Activated T-helper 1 cell treated with anti-CD3 and anti-CD28 coated beads, Interleukin-12 subunit alpha, Interleukin-12 subunit beta, Interleukin-2, Interleukin-4 antibody, amounts not matched to agents 30 ng/mL and 10 ng/mL and 1 ng/mL, durations not matched to agents 14 hours and 24 hours and 36 hours (primary cell): ENCODE data around the gene SLC22A13. TPM values are rescaled to one million over a fixed set of nuclear protein-coding genes. Genes with fewer than 3 reads are reported as not detected.

Source experiments
- DNase-seq: peaks from one replicate; pipeline ENCODE4 v3.0.0; 2021; ENCODE audit warnings: low spot score
- H3K27ac Mint-ChIP-seq: one replicate; pipeline ENCODE4 v1.8.0; 2021; ENCODE audit warnings: mild to moderate bottlenecking, mixed read lengths
- H3K27me3 Mint-ChIP-seq: one replicate; pipeline ENCODE4 v1.8.0; 2022; ENCODE audit warnings: mild to moderate bottlenecking, moderate library complexity, mixed read lengths; ENCODE audit not compliant: insufficient read depth
- H3K36me3 Mint-ChIP-seq: one replicate; pipeline ENCODE4 v1.8.0; 2021; ENCODE audit warnings: low read depth, mixed read lengths
- H3K4me1 Mint-ChIP-seq: one replicate; pipeline ENCODE4 v1.8.0; 2021; ENCODE audit warnings: low read depth, mixed read lengths
- H3K4me3 Mint-ChIP-seq: one replicate; pipeline ENCODE4 v1.8.0; 2021; ENCODE audit warnings: mild to moderate bottlenecking, moderate library complexity, mixed read lengths
- H3K9me3 Mint-ChIP-seq: one replicate; pipeline ENCODE4 v1.8.0; 2021; ENCODE audit warnings: mixed read lengths
- intact Hi-C: fragments of 100-400 bp; cut with micrococcal nuclease; formaldehyde crosslinking; loops from one replicate; pipeline ENCODE4 v1.15.1; 2024
- total RNA-seq: library from RNA; stranded (reverse); gene quantifications from 2 replicates; pipeline ENCODE4 v1.2.3, GENCODE V29; 2022

Gene SLC22A13
- total RNA-seq, 1 donor from 2014 or later = 0.65 TPM

DNA sequence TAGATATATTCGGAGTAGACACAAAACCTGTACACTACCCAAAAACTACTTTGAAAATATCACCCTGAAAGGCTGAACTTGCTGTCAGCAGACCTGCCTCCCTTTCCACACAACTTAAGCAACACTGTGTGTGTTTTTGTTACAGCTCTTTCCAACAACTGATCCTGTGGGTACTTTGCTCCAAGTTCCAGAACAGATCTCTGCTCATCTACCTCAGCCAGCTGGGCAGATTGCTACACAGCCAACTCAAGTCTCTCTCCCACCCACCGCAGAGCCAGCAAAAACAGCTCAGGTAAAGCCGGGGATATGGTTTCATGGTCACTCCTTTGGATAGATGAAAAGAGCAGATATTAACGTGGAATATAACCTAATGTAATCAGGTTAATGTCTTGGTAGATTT, 19.7 kb upstream of the SLC22A13 start:
- peak overlapping the region; percentile 32 for H3K27ac Mint-ChIP-seq
- intact Hi-C loops = no loop called here
- no peak for DNase-seq
- no peaks in the 10 kb centered on the region for H3K27me3 Mint-ChIP-seq
- H3K9me3 Mint-ChIP-seq = no peaks in the 10 kb centered on the region
- peaks cover 8% of the 10 kb centered on the region for H3K4me1 Mint-ChIP-seq
- H3K36me3 Mint-ChIP-seq = peaks cover 27% of the 10 kb centered on the region
- no peak overlapping the region for H3K4me3 Mint-ChIP-seq

- Mint-ChIP-seq H3K9me3 (no peaks in the 10 kb centered on the region), H3K27me3 (no peaks in the 10 kb centered on the region), H3K4me1 (peaks cover 8% of the 10 kb centered on the region), H3K4me3 (no peak overlapping the region), H3K36me3 (peaks cover 40% of the 10 kb centered on the region), H3K27ac (no peak overlapping the region)
- DNase-seq = no peak
- intact Hi-C loops = no loop called here
These were observed 18.1 kb upstream of the SLC22A13 start for GRCh38 chr3:38247366-38248035.

GRCh38 chr3:38250198-38250597, 15.4 kb upstream of the SLC22A13 start:
- Mint-ChIP-seq H3K36me3 (peaks cover 52% of the 10 kb centered on the region), H3K4me1 (peaks cover 10% of the 10 kb centered on the region), H3K27ac (no peak overlapping the region), H3K4me3 (no peak overlapping the region), H3K27me3 (no peaks in the 10 kb centered on the region), H3K9me3 (no peaks in the 10 kb centered on the region)
- intact Hi-C loops = loop anchor here (5.0 kb wide), 1 partner anchor 133 kb away; no protein-coding TSS in a partner anchor
- DNase-seq = no peak

GRCh38 chr3:38251197-38251596, 14.4 kb upstream of the SLC22A13 start:
- Mint-ChIP-seq H3K27ac (no peak overlapping the region), H3K4me1 (peaks cover 13% of the 10 kb centered on the region), H3K36me3 (peaks cover 51% of the 10 kb centered on the region), H3K27me3 (no peaks in the 10 kb centered on the region), H3K9me3 (no peaks in the 10 kb centered on the region), H3K4me3 (no peak overlapping the region)
- intact Hi-C loops = loop anchor here (5.0 kb wide), 1 partner anchor 134 kb away; no protein-coding TSS in a partner anchor
- no peak for DNase-seq

GRCh38 chr3:38253704-38254103, 11.9 kb upstream of the SLC22A13 start:
- Mint-ChIP-seq H3K27me3 (no peaks in the 10 kb centered on the region), H3K4me1 (peaks cover 11% of the 10 kb centered on the region), H3K4me3 (no peak overlapping the region), H3K36me3 (peaks cover 53% of the 10 kb centered on the region), H3K9me3 (no peaks in the 10 kb centered on the region), H3K27ac (no peak overlapping the region)
- no peak for DNase-seq
- intact Hi-C loops = loop anchor here (5.0 kb wide), 1 partner anchor 136 kb away; no protein-coding TSS in a partner anchor

GRCh38 chr3:38254872-38255271, 10.7 kb upstream of the SLC22A13 start:
- H3K27ac Mint-ChIP-seq = no peak overlapping the region
- no peak for DNase-seq
- peaks cover 52% of the 10 kb centered on the region for H3K36me3 Mint-ChIP-seq
- H3K4me1 Mint-ChIP-seq = peaks cover 17% of the 10 kb centered on the region
- H3K27me3 Mint-ChIP-seq = no peaks in the 10 kb centered on the region
- H3K9me3 Mint-ChIP-seq = no peaks in the 10 kb centered on the region
- intact Hi-C loops = loop anchor here (5.0 kb wide), 2 partner anchors 118 to 138 kb away; partner anchors contain the start of genes ACAA1 and MYD88
- H3K4me3 Mint-ChIP-seq = no peak overlapping the region

GRCh38 chr3:38255627-38256026, 10.0 kb upstream of the SLC22A13 start:
- Mint-ChIP-seq H3K4me1 (peaks cover 23% of the 10 kb centered on the region), H3K27me3 (no peaks in the 10 kb centered on the region), H3K4me3 (no peak overlapping the region), H3K36me3 (peaks cover 51% of the 10 kb centered on the region), H3K9me3 (no peaks in the 10 kb centered on the region), H3K27ac (no peak overlapping the region)
- intact Hi-C loops = loop anchor here (5.0 kb wide), 1 partner anchor 118 kb away; the partner anchor contains the start of genes ACAA1 and MYD88
- no peak for DNase-seq

DNA sequence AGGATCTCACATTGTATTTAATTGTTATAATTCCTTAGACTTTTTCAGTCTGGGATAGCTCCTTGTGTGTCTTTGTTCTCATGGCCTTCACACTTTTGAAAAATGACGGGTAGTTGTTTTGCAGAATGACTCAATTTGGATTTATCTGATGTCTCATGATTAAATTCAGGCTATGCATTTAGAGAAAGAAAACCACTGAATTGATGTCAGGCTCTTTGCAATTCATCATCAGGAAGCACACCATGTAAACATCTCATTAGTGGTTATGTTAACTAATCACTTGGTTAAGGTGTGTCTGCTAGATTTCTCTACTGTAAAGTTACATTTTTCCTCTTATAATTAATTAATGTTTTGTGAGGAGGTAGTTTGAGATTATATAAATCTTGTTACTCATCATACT, 8.0 kb upstream of the SLC22A13 start:
- intact Hi-C loops = loop anchor here (5.0 kb wide), 1 partner anchor 120 kb away; the partner anchor contains the start of genes ACAA1 and MYD88
- Mint-ChIP-seq H3K4me1 (peaks cover 23% of the 10 kb centered on the region), H3K27ac (peak overlapping the region; percentile 4), H3K36me3 (peaks cover 33% of the 10 kb centered on the region), H3K9me3 (no peaks in the 10 kb centered on the region), H3K4me3 (no peak overlapping the region), H3K27me3 (no peaks in the 10 kb centered on the region)
- DNase-seq = no peak

DNA sequence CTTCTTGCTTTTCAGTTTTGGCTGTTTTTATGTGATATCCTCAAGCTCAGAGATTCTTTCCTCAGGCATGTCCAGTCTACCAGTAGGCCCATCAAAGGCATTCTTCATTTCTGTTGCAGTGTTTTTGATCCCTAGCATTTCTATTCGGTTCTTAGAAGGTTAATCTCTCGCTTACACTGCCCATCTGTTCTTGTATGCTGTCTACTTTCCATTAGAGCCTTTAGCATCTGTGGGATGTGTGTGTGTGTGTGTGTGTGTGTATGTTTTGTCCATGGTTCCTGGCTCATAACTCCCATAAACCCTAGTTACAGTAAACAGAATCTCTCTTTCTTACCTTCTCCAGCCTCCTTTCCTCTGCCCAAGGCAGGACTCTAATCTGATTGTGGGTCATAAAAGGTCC, 5.1 kb upstream of the SLC22A13 start:
- no peaks in the 10 kb centered on the region for H3K27me3 Mint-ChIP-seq
- H3K36me3 Mint-ChIP-seq = peaks cover 11% of the 10 kb centered on the region
- no peak overlapping the region for H3K4me3 Mint-ChIP-seq
- DNase-seq = no peak
- intact Hi-C loops = no loop called here
- no peaks in the 10 kb centered on the region for H3K9me3 Mint-ChIP-seq
- no peak overlapping the region for H3K27ac Mint-ChIP-seq
- H3K4me1 Mint-ChIP-seq = peaks cover 19% of the 10 kb centered on the region

DNA sequence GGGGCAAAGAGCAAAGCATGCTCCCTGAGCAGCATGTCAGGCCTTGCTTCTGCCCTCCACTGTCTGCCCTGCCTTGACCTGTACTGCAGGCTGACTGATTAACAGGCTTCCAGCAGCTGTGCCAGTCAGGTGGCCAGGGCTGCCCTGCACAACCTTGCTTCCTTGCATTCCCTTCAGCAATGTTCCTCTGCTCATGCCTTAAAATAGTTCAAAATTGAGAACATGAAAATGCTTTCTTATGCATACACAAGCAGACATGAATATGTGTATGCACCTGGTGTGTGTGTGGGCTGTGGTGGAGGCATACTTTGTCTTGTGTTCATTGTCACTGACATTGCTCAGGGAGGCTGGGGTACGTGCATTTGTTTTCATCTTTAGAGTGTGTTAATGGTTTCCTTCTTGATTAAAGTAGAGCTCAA, 1.2 kb upstream of the SLC22A13 start:
- Mint-ChIP-seq H3K9me3 (no peaks in the 10 kb centered on the region), H3K27ac (no peak overlapping the region), H3K4me1 (peaks cover 24% of the 10 kb centered on the region), H3K4me3 (no peak overlapping the region), H3K36me3 (peaks cover 8% of the 10 kb centered on the region), H3K27me3 (no peaks in the 10 kb centered on the region)
- DNase-seq = no peak
- intact Hi-C loops = no loop called here

DNA sequence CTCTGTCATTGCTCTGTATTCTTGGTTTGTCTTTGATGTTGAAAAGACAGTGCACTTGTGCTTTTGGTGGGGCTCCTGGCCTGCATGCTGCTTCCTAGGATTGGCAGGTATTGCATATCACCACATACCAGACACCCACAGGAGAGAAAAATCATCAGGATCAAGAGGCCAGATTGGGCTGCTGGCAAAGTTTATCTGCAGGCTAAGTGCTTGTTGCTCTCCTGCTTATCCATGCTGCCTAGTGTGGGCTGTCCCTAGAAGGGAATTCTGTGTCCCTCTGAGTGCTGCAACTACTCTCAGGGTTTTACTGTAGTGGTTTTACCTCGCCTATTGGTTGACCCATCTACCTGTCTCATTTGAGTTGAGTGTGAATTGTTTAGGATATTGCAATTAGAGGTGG, 833 bp upstream of the SLC22A13 start:
- no peak overlapping the region for H3K4me3 Mint-ChIP-seq
- H3K4me1 Mint-ChIP-seq = peaks cover 20% of the 10 kb centered on the region
- DNase-seq = no peak
- no peaks in the 10 kb centered on the region for H3K9me3 Mint-ChIP-seq
- no peak overlapping the region for H3K27ac Mint-ChIP-seq
- no peaks in the 10 kb centered on the region for H3K27me3 Mint-ChIP-seq
- H3K36me3 Mint-ChIP-seq = peaks cover 5% of the 10 kb centered on the region
- intact Hi-C loops = no loop called here

DNA sequence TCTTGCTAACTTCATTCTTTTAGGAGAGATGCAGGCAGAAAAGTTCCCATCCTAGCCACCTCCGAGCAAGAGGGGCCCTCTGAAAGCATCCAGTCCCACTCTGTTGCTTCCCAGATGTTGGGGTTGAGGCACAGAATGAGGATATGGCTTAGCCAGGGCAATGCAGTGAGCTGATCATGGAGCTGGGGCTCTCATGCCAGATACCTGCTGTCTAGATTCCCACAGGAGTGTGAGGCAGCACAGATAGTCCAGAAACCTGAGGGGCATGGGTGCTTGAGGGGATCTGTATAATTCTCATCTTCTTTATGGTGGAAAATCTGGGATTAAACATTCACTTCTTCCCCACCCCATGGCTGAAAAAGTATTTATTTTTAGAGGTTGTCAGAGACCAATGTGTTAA, 1.2 kb downstream of the SLC22A13 start:
- peaks cover 13% of the 10 kb centered on the region for H3K4me1 Mint-ChIP-seq
- DNase-seq = no peak
- peaks cover 9% of the 10 kb centered on the region for H3K36me3 Mint-ChIP-seq
- H3K27ac Mint-ChIP-seq = no peak overlapping the region
- intact Hi-C loops = no loop called here
- no peaks in the 10 kb centered on the region for H3K27me3 Mint-ChIP-seq
- no peak overlapping the region for H3K4me3 Mint-ChIP-seq
- peaks cover 4% of the 10 kb centered on the region for H3K9me3 Mint-ChIP-seq

DNA sequence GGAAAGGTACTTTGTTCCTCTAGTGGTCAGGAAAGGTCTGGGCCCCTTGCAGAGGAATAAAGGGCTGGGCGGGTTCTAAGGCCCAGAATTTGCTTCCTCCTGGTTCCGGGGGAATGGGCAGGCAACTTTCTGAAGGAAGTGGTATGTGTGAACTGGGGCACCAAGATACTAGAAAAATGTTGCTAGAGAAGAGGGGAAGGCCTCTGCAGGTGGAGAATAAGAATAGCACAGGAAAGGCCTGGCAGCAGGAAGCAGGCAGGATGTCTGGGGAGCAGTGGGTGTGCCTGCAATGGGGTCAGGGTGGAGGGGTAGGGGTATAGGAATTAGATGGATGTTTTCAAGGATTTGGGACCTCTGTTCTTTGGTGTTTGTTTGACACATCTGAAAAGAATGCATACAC, 2.0 kb downstream of the SLC22A13 start:
- Mint-ChIP-seq H3K27ac (no peak overlapping the region), H3K9me3 (peaks cover 4% of the 10 kb centered on the region), H3K4me1 (peaks cover 13% of the 10 kb centered on the region), H3K27me3 (no peaks in the 10 kb centered on the region), H3K4me3 (no peak overlapping the region), H3K36me3 (peaks cover 9% of the 10 kb centered on the region)
- intact Hi-C loops = no loop called here
- no peak for DNase-seq
